Astrocyte (in vitro differentiated cells and primary cell): ENCODE measurements around the gene HIC2. TPM values are rescaled to one million over a fixed set of nuclear protein-coding genes. Genes with fewer than 3 reads are reported as not detected.
"Not testable (repeated sequence)": the region's sequence is repeated elsewhere in the genome, so short reads cannot be mapped to it uniquely, and the experiment has no call there.

Experiments
- DNase-seq: peaks from one replicate; pipeline ENCODE4 v3.0.0-alpha.2; 2010; ENCODE audit warnings: low read depth
- FAIRE-seq: peaks from 2 replicates; lab custom pipeline; 2011; peaks lifted over from hg19 to GRCh38; lab: Jason Lieb, UNC
- H2AFZ ChIP-seq: 2 replicates; pipeline ENCODE4 v1.6.0; 2012; ENCODE audit warnings: low read depth, low read length, inconsistent platforms
- H3K27ac ChIP-seq: 2 replicates; pipeline ENCODE4 v1.5.1; 2011; ENCODE audit warnings: low read depth, low read length, inconsistent platforms
- H3K27me3 ChIP-seq: 2 replicates; pipeline ENCODE4 v1.6.0; 2011; ENCODE audit warnings: low read length, inconsistent platforms; ENCODE audit not compliant: insufficient read depth
- H3K36me3 ChIP-seq: 2 replicates; pipeline ENCODE4 v1.5.1; 2011; ENCODE audit warnings: low read length, inconsistent platforms; ENCODE audit not compliant: insufficient read depth
- H3K4me1 ChIP-seq: 2 replicates; pipeline ENCODE4 v1.5.1; 2011; ENCODE audit warnings: low read length, inconsistent platforms; ENCODE audit not compliant: insufficient read depth
- H3K4me2 ChIP-seq: 2 replicates; pipeline ENCODE4 v1.6.0; 2012; ENCODE audit warnings: low read length, inconsistent platforms
- H3K4me3 ChIP-seq: 2 replicates; pipeline ENCODE4 v1.5.1; 2011; ENCODE audit warnings: low read depth, mild to moderate bottlenecking, low read length, inconsistent platforms; ENCODE audit not compliant: insufficient read depth
- H3K79me2 ChIP-seq: 2 replicates; pipeline ENCODE4 v1.6.0; 2012; ENCODE audit warnings: mild to moderate bottlenecking, low read length, inconsistent platforms; ENCODE audit not compliant: insufficient read depth
- H3K9ac ChIP-seq: 2 replicates; pipeline ENCODE4 v1.6.0; 2012; ENCODE audit warnings: mild to moderate bottlenecking, low read length, inconsistent platforms
- H3K9me3 ChIP-seq: 2 replicates; pipeline ENCODE4 v1.5.1; 2012; ENCODE audit warnings: low read depth, mild to moderate bottlenecking, low read length, inconsistent platforms; ENCODE audit not compliant: insufficient read depth
- H4K20me1 ChIP-seq: 2 replicates; pipeline ENCODE4 v1.6.0; 2012; ENCODE audit warnings: low read length, inconsistent platforms; ENCODE audit not compliant: insufficient read depth
- H3K27ac Mint-ChIP-seq: one replicate; pipeline ENCODE4 v1.8.0; 2021; ENCODE audit warnings: mild to moderate bottlenecking, mixed read lengths; ENCODE audit not compliant: unreplicated experiment
- H3K27me3 Mint-ChIP-seq: one replicate; pipeline ENCODE4 v1.8.0; 2021; ENCODE audit warnings: low read depth, mixed read lengths; ENCODE audit not compliant: unreplicated experiment
- H3K36me3 Mint-ChIP-seq: one replicate; pipeline ENCODE4 v1.8.0; 2021; ENCODE audit warnings: low read depth, mixed read lengths; ENCODE audit not compliant: unreplicated experiment
- H3K4me1 Mint-ChIP-seq: one replicate; pipeline ENCODE4 v1.8.0; 2021; ENCODE audit warnings: low read depth, mixed read lengths; ENCODE audit not compliant: unreplicated experiment
- H3K4me3 Mint-ChIP-seq: one replicate; pipeline ENCODE4 v1.8.0; 2021; ENCODE audit warnings: mild to moderate bottlenecking, moderate library complexity, mixed read lengths; ENCODE audit not compliant: unreplicated experiment
- H3K9me3 Mint-ChIP-seq: one replicate; pipeline ENCODE4 v1.8.0; 2021; ENCODE audit warnings: mild to moderate bottlenecking, mixed read lengths; ENCODE audit not compliant: unreplicated experiment
- total RNA-seq: library from RNA; stranded (reverse); gene quantifications from 2 replicates; pipeline ENCODE4 v1.2.1, GENCODE V29; 2021

HIC2 gene
- total RNA-seq, 1 donor from 2014 or later: 21.4 TPM

- not testable (repeated sequence) for H3K9me3 Mint-ChIP-seq, H3K4me1 ChIP-seq, H3K36me3 ChIP-seq, H3K9ac ChIP-seq, H3K27ac Mint-ChIP-seq, H3K4me3 Mint-ChIP-seq, H3K36me3 Mint-ChIP-seq, H3K27me3 Mint-ChIP-seq, H3K27ac ChIP-seq, H3K27me3 ChIP-seq, FAIRE-seq, H3K4me3 ChIP-seq, H3K4me2 ChIP-seq, H3K9me3 ChIP-seq, H2AFZ ChIP-seq, DNase-seq, H3K4me1 Mint-ChIP-seq, H4K20me1 ChIP-seq, H3K79me2 ChIP-seq
Measured at GRCh38 chr22:21407792-21408191, 9.4 kb upstream of the HIC2 start.

GRCh38 chr22:21416375-21416774 lies 796 bp upstream of the HIC2 start:
- H3K4me3 ChIP-seq, H3K4me2 ChIP-seq, H4K20me1 ChIP-seq, H3K27ac Mint-ChIP-seq, H3K9me3 ChIP-seq, H3K4me3 Mint-ChIP-seq, DNase-seq, H3K36me3 Mint-ChIP-seq, H3K27ac ChIP-seq, H3K9me3 Mint-ChIP-seq, H3K79me2 ChIP-seq, H3K4me1 Mint-ChIP-seq, H2AFZ ChIP-seq, H3K27me3 ChIP-seq, FAIRE-seq, H3K4me1 ChIP-seq, H3K27me3 Mint-ChIP-seq, H3K9ac ChIP-seq, H3K36me3 ChIP-seq: not testable (repeated sequence)

GRCh38 chr22:21417853-21418252 lies 682 bp downstream of the HIC2 start:
- peak overlapping the region; percentile 70 for H3K4me2 ChIP-seq
- not testable (repeated sequence) for H3K36me3 Mint-ChIP-seq, FAIRE-seq

GRCh38 chr22:21418974-21419638 lies 1.9 kb downstream of the HIC2 start:
- DNase-seq, H3K9me3 ChIP-seq, H3K36me3 Mint-ChIP-seq, H3K4me1 Mint-ChIP-seq, H3K27ac ChIP-seq, H3K4me1 ChIP-seq, H3K4me3 Mint-ChIP-seq, H3K9me3 Mint-ChIP-seq, H3K9ac ChIP-seq, H2AFZ ChIP-seq, H3K79me2 ChIP-seq, H3K27me3 ChIP-seq, H3K4me3 ChIP-seq, H4K20me1 ChIP-seq, H3K27ac Mint-ChIP-seq, FAIRE-seq, H3K36me3 ChIP-seq, H3K27me3 Mint-ChIP-seq: not testable (repeated sequence)
- peak overlapping the region; percentile 44 for H3K4me2 ChIP-seq

More at GRCh38 chr22:21417853-21418252, 682 bp downstream of the HIC2 start:
- H3K36me3 ChIP-seq, H3K9me3 ChIP-seq, H3K4me1 Mint-ChIP-seq, H4K20me1 ChIP-seq, H3K79me2 ChIP-seq, H3K9ac ChIP-seq, H3K27ac Mint-ChIP-seq, H2AFZ ChIP-seq, H3K9me3 Mint-ChIP-seq, H3K27me3 Mint-ChIP-seq, H3K27me3 ChIP-seq, DNase-seq, H3K27ac ChIP-seq, H3K4me1 ChIP-seq: not testable (repeated sequence)
- peak overlapping the region; percentile 66 for H3K4me3 Mint-ChIP-seq
- peak overlapping the region; percentile 44 for H3K4me3 ChIP-seq

GRCh38 chr22:21420180-21420763 lies 3.1 kb downstream of the HIC2 start:
- H3K9me3 ChIP-seq, H3K4me3 Mint-ChIP-seq, H3K27ac Mint-ChIP-seq, H3K27me3 ChIP-seq, H3K4me2 ChIP-seq, H3K4me1 ChIP-seq, H3K36me3 Mint-ChIP-seq, H3K27me3 Mint-ChIP-seq, H3K4me3 ChIP-seq, FAIRE-seq, H3K9ac ChIP-seq, H3K4me1 Mint-ChIP-seq, H3K9me3 Mint-ChIP-seq, H3K79me2 ChIP-seq, H3K27ac ChIP-seq, H2AFZ ChIP-seq, H3K36me3 ChIP-seq, H4K20me1 ChIP-seq, DNase-seq: not testable (repeated sequence)

GRCh38 chr22:21424084-21424709 lies 7.0 kb downstream of the HIC2 start:
- not testable (repeated sequence) for H2AFZ ChIP-seq, H3K4me1 Mint-ChIP-seq, FAIRE-seq, H3K27ac ChIP-seq, H3K27ac Mint-ChIP-seq, H3K9me3 ChIP-seq, H3K79me2 ChIP-seq, H3K27me3 Mint-ChIP-seq, H3K4me1 ChIP-seq, H3K4me2 ChIP-seq, H3K36me3 Mint-ChIP-seq, H3K36me3 ChIP-seq, H3K27me3 ChIP-seq, H4K20me1 ChIP-seq, H3K9me3 Mint-ChIP-seq, H3K9ac ChIP-seq, H3K4me3 Mint-ChIP-seq, H3K4me3 ChIP-seq, DNase-seq
